Measurements from ENCODE around the gene UBE2K.
A peak's percentile ranks its signal among the peaks of the same experiment; 100 is the strongest.

GRCh38 chr4:39658756-39659155, 39.2 kb upstream of the UBE2K start:
- TF ChIP-seq CTCF (IDR thresholded peaks at IDR 0.05) (peak in 2 of 6 experiments; percentile 11 to 28), POLR2A (IDR thresholded peaks at IDR 0.05) (no peak)
